Stimulated activated CD4-positive, alpha-beta T cell treated with anti-CD3 and anti-CD28 coated beads, Interleukin-15, amount 100 ng/mL, for 24 hours (primary cell): ENCODE data around the gene CABP4.
A peak's percentile ranks its signal among the peaks of the same experiment; 100 is the strongest.

Experiments used
- DNase-seq: peaks from one replicate; pipeline ENCODE4 v3.0.0-alpha.2; 2020

CABP4 gene

GRCh38 chr11:67499808-67500483, 44.8 kb downstream of the CABP4 start:
- no peak for DNase-seq

GRCh38 chr11:67500484-67500821, 45.3 kb downstream of the CABP4 start:
- DNase-seq = no peak

GRCh38 chr11:67500831-67501715, 45.9 kb downstream of the CABP4 start:
- DNase-seq = no peak

- no peak for DNase-seq
Measured at GRCh38 chr11:67501854-67502253, 46.7 kb downstream of the CABP4 start.

- DNase-seq = no peak
Measured at GRCh38 chr11:67502328-67502979, 47.3 kb downstream of the CABP4 start.

- DNase-seq = no peak
Measured at GRCh38 chr11:67503119-67504004, 48.2 kb downstream of the CABP4 start.

GRCh38 chr11:67504005-67504949, 49.1 kb downstream of the CABP4 start:
- DNase-seq = peak; percentile 53

GRCh38 chr11:67504950-67505581, 49.9 kb downstream of the CABP4 start, which contains the start of gene PITPNM1:
Gene PITPNM1 (minus strand): TSS chr11:67505363. CDS start chr11:67504180, 1,183 bp downstream.
- DNase-seq = peak; percentile 87

GRCh38 chr11:67505605-67506396, 50.6 kb downstream of the CABP4 start:
- peak; percentile 96 for DNase-seq

- no peak for DNase-seq
Measured at GRCh38 chr11:67506426-67507051, 51.4 kb downstream of the CABP4 start.

GRCh38 chr11:67507242-67507863, 52.2 kb downstream of the CABP4 start:
- DNase-seq = no peak

- DNase-seq = peak; percentile 100
Measured at GRCh38 chr11:67507864-67508485, 52.8 kb downstream of the CABP4 start, which contains the start of gene CDK2AP2. Gene CDK2AP2 (minus strand): TSS chr11:67508162. CDS start chr11:67508082, 80 bp downstream.

- peak; percentile 100 for DNase-seq
Measured at GRCh38 chr11:67508486-67509121, 53.5 kb downstream of the CABP4 start.

GRCh38 chr11:67510023-67510345, 54.8 kb downstream of the CABP4 start:
- no peak for DNase-seq
